ENCODE measurements around the gene WDR91.
"Not testable (repeated sequence)": the region's sequence is repeated elsewhere in the genome, so short reads cannot be mapped to it uniquely, and the experiment has no call there.

WDR91 gene

DNA sequence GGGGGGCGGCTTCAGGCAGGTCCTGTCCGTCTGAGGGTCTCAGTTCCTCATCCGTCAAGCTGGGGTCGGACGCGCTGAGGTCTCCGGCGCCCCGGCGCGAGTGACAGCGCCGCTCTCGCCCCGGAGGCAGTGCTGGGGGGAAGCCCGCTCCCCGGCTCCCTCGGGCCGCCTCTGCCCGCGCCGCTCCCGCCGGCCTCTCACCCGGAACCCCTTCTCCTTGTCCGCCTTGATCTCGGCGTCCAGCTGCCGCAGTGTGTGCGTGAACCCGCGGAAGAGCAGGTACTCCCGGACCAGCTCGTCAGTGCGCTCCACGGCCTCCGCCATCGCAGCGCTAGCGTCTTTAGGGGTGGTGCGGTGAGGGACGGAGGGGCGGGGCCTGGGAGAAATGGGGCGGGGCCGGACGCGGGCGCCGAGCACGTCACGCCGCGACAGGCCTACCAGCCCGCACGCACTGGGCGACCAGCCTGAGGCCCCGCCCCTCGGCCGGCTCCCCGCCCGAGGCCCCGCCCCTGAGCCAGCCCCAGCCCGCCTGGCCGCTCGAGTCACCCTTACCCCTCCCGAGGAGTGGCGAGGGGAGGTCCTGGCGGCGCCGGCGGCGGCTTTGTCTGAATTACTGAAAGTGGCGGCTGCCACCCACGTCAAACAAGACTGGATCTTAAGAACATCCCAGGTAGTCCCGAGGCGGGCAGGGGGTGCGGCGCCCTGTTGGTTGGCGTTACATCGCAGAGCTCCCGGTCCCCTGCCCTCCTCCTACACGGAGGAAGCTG, at the start of gene WDR91:
Gene WDR91 (minus strand): TSS at position 348 of the 767 bp plus-strand sequence. CDS start 24 bp downstream, at position 324.
- DNase-seq, result peak; percentile 97

DNA sequence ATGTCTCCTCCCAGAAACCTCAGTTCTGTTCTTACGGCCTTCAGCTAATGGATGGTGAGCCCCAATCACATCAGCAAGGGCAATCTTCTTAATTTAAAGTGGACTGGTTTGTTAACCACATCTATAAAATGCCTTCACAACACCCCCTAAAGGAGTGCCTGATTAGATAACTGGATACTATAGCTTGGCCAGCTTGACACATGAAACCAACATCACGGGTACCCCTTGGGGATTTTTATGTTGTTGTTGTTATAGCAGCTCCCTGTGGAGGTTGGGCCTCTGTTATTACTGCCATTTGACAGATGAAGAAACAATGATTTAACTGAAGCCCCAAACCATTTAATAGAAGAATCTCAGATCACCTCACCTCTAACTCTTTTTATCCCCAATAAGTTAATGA, 49.1 kb upstream of the WDR91 start:
- DNase-seq, result no peak

- DNase-seq, result no peak
Measured at GRCh38 chr7:135259702-135260101, 48.4 kb upstream of the WDR91 start.

- DNase-seq, result no peak
Measured at GRCh38 chr7:135258585-135258984, 47.3 kb upstream of the WDR91 start.

GRCh38 chr7:135257790-135258189, 46.5 kb upstream of the WDR91 start:
- DNase-seq, result no peak

DNA sequence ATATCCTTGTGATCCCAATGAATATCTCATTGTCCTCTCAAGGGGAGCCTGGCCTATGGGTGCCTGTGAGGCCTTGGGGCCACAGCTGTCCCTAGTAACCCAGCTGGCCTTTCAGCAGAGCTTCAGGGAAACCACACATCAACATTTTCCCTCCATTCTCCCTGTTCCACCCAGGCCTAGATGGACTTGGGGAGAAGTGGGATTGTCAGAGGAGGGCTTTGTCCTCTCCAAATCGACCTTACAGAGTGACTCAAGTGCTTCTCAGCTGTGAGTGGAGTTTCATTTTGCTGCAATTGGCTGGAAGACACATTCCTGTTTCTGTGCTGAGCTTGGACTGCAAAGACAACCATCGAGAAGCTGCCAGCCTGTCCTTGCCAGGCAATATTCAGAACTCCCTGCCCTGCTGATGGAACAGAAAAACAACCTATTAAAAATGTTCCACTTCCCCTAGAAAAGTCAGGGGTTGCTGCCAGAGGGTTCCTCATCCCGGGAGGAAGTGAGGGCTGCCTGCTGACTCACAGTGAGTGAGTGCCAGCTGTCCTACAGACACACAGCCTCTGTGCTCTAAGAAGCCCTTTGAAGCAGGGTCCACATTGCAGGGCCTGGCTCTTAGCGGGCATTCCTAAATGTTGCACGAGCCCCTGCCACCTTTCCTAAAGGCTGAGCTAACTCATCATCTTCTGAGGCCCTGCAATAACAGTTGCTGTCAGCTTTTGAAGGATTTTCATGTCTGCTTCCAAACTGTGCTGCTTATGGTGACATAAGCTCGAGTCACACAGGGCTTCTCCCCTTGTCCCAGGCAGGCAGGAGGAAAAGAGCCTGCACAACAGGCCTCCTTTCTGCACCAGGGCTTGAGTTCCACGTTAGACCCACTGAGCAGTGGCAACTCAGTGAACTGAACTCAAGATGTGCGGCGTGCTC, 42.8 kb upstream of the WDR91 start:
- no peak for DNase-seq

DNA sequence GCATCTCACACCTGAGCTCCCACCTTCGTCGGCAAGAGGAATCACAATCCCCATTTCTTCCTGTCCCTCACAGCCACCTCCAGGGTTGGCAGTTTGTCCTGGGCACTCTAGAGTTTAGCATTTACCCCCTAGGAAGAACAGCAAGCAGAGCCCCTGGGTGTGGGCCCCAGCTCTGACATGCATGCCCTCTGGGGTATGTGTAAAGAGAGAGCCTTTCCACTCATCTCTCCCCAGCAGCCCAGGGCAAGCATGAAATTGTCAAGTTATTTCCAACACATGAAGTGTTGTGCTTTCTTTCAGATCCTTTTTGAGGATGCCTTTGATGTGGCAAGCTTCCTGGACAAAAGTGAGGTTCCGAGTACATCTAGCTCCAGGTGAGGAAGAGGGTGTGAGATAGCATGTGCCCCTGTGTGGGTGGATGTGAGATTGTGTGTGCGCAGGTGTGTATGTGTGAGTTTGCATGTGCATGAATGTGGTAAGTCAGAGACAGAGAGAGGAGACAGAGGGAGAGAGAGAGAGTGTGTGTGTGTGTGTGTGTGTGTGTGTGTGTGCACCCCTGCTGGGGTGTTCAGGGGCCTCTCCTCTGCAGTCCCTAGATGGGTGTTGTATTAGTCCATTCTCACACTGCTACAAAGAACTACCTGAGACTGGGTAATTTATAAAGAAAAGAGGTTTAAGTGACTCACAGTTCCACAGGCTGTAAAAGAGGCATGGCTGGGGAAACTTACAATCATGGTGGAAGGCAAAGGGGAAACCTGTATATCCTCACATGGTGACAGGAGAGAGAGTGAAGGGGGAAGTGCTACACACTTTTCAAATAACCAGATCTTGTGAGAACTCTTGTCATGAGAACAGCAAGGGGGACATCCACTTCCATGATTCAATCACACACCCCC, 40.4 kb upstream of the WDR91 start:
- DNase-seq, result peak; percentile 34

GRCh38 chr7:135248546-135248945, 37.2 kb upstream of the WDR91 start:
- no peak for DNase-seq

DNA sequence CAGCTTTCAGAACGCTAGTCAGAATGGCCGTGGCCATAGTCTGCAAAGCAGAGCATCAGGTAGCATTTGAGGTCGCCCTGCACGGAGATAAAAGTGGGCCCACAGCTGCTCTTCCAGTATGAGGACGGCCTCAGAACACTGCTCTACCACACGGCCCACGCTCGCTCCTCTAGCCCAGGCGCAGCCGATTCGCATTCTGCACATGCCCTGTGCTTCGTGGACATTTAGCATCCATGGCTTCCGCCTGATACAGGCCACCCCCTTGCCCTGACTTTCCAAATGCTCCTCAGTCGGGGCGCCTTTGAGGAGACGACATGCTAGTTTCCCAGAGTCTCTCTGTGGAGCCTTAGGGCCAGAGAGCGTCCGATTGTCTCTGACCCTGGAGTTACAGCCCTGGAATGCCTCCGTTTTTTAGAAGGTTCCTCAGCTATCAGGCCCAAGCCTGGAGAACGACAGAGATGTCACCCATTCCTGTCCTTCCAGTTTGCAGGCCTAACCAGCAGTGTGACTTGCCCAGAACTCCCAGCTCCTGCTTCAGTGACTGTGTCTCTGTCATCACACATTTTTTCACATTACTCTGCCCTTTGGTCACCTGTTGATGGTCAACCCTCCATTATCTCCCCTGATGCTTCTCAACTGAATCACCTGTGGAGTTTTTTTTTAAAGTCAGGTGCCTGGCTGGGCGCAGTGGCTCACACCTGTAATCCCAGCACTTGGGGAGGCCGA, 36.6 kb upstream of the WDR91 start:
- no peak for DNase-seq

- no peak for DNase-seq
Measured at GRCh38 chr7:135246191-135246825, 35.0 kb upstream of the WDR91 start.

DNA sequence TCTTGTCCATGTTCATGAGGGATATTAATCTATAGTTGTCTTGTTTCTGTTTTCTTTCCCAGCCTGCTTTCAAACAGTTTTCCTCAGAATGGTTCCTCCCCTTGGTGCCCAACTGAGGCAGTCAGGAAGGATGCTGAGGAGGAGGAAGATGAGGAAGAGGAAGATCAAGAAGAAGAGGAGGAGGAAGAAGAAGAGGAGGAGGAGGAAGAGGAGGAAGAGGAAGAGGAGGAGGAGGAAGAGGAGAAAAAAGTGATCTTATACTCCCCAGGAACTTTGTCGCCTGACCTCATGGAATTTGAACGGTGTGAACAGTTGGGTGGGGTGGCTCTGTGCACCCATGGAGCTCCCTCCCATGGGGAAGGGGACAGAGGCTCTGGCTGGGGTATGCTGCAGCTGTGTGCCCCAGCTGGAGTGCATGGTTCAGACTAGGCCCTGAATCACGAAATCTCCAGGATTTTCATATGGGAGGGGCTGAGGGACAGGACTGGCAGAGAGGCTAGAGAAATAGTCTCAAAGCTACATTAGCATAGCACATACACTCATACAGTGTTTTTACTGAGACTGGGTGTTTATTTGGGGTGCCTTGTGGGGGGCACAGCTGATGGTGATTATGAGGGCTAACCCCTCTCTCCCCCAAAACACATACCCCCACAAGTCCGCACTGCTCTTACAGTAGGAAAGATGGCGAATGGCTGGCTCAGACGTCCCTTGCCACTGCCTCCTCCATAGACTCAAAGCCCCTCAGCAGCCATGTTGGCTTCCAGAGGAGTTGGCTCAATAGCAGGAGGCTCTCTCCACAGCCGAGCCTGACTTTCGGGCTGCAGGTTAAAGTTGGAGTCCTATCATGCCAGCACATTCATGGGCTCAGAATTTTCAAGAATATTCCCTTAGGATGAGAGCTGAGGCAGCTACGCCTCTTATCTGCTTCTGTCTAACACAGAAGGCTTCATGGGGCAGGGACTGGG, 34.2 kb upstream of the WDR91 start:
- DNase-seq, result no peak

GRCh38 chr7:135242096-135242684, 30.9 kb upstream of the WDR91 start:
- no peak for DNase-seq

- no peak for DNase-seq
Measured at GRCh38 chr7:135240441-135240840, 29.1 kb upstream of the WDR91 start.

- DNase-seq, result no peak
Measured at GRCh38 chr7:135239263-135239662, 27.9 kb upstream of the WDR91 start.

- peak; percentile 50 for DNase-seq
Measured at GRCh38 chr7:135238112-135238744, 26.9 kb upstream of the WDR91 start.

GRCh38 chr7:135236727-135237126, 25.4 kb upstream of the WDR91 start:
- DNase-seq, result no peak

DNA sequence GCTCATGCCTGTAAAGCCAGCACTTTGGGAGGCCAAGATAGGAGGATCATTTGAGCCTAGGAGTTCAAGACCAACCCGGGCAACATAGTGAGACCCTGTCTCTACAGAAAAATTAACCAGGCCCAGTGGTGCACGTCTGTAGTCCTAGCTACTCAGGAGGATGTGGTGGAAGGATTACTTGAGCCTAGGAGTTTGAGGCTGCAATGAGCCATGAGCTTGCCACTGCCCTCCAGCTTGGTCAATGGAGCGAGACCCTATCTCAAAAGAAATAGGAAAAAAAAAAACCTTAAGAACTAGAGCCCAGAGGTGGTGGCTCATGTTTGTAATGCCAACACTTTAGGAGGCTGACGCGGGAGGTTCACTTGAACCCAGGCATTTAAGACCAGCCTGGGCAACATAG, 24.5 kb upstream of the WDR91 start:
- no peak for DNase-seq

GRCh38 chr7:135234727-135235126, 23.4 kb upstream of the WDR91 start:
- no peak for DNase-seq

DNA sequence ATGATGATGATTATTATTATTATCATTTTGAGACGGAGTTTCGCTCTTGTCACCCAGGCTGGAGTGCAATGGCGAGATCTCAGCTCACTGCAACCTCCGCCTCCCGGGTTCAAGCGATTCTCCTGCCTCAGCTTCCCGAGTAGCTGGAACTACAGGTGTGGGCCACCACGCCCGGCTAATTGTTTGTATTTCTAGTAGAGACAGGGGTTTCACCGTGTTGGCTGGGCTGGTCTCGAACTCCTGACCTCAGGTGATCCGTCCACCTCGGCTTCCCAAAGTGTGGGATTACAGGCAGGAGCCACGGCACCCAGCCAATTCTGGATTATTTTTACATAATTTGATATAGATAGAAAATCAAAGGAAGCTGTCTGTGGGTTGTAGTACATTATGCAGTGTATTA, 22.8 kb upstream of the WDR91 start:
- not testable (repeated sequence) for DNase-seq

- DNase-seq, result no peak
Measured at GRCh38 chr7:135233570-135233969, 22.2 kb upstream of the WDR91 start, which contains the start of gene STRA8. Gene STRA8, plus strand, starts transcription at chr7:135233838. Its CDS starts 6,687 bp downstream, at chr7:135240525.

All from activated CD4-positive, alpha-beta T cell treated with anti-CD3 and anti-CD28 coated beads for 48 hours (primary cell).